Measurements from ENCODE around the gene VSIG2. TPM values are rescaled to one million over a fixed set of nuclear protein-coding genes. Genes with fewer than 3 reads are reported as not detected.
"Not testable (repeated sequence)": the region's sequence is repeated elsewhere in the genome, so short reads cannot be mapped to it uniquely, and the experiment has no call there.

Gene VSIG2
- total and polyA plus RNA-seq, 9 donors: 0.30 to 27.1 (median 1.2) TPM; not detected in 1

DNA sequence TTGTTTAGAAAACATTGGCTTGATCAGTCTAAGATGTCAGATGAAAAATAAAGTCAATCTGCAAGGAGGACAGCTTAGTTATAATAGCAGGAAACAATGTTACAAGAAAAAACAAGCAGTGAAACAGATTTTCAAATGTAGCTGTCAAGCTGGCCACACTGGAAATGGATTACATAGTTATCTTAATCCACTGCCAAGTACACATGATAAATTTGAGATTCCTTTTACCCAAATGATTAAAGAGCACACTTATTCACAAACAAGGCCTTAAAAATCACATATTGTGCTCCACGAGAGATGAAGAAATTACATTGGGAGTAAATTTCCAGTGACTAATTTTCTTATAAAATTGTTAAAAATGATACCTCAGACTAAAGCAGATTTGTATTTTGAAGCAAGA is 27.5 kb upstream of the VSIG2 start:
- Histone ChIP-seq H3K4me3 (no peak overlapping the region), H3K36me3 (no peaks in the 10 kb centered on the region), H3K27me3 (no peaks in the 10 kb centered on the region), H3K4me1 (ENCODE audit: insufficient read depth) (no peaks in the 10 kb centered on the region), H3K9me3 (no peaks in the 10 kb centered on the region), H3K27ac (no peak overlapping the region)
- intact Hi-C loops (cut with DNase I): no loop called here
- no peak for DNase-seq
- TF ChIP-seq, protein P1, sequence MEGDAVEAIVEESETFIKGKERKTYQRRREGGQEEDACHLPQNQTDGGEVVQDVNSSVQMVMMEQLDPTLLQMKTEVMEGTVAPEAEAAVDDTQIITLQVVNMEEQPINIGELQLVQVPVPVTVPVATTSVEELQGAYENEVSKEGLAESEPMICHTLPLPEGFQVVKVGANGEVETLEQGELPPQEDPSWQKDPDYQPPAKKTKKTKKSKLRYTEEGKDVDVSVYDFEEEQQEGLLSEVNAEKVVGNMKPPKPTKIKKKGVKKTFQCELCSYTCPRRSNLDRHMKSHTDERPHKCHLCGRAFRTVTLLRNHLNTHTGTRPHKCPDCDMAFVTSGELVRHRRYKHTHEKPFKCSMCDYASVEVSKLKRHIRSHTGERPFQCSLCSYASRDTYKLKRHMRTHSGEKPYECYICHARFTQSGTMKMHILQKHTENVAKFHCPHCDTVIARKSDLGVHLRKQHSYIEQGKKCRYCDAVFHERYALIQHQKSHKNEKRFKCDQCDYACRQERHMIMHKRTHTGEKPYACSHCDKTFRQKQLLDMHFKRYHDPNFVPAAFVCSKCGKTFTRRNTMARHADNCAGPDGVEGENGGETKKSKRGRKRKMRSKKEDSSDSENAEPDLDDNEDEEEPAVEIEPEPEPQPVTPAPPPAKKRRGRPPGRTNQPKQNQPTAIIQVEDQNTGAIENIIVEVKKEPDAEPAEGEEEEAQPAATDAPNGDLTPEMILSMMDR (IDR thresholded peaks at IDR 0.05): no peak
- TF ChIP-seq POLR2A (IDR thresholded peaks at IDR 0.05) (no peak), EP300 (IDR thresholded peaks at IDR 0.05) (no peak)
- WGBS, 3 donors: 41 to 56% (median 56%) methylated on average over 1 of the region's 1 CpG

DNA sequence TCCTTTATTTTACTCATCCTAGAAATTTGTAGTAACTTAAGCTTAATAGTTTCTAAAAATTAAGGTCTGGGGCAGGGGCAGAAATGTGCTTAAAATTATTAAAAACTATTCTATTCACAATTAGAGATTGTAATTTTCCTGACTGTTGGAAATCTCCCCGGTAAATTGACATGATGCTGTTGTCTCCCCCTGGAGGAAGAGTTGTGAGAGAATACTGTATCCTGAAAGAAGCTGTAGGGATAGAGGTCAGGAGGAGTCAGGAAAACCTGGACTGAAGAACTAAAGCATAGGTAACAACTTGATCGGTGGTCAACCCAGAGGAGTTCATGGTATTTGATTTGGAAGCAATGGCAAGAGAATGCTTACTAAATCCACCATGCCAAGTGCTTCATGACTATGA is 26.2 kb upstream of the VSIG2 start:
- H3K27ac ChIP-seq: no peak overlapping the region
- H3K27me3 ChIP-seq: no peaks in the 10 kb centered on the region
- H3K36me3 ChIP-seq: no peaks in the 10 kb centered on the region
- 87 to 95% (median 90%) methylated on average over 2 of the region's 2 CpGs for WGBS, 3 donors
- no peak overlapping the region for H3K4me3 ChIP-seq
- intact Hi-C loops (cut with DNase I): no loop called here
- no peak for DNase-seq
- H3K4me1 ChIP-seq (ENCODE audit: insufficient read depth): no peaks in the 10 kb centered on the region
- no peak for TF ChIP-seq EP300 (IDR thresholded peaks at IDR 0.05)
- no peaks in the 10 kb centered on the region for H3K9me3 ChIP-seq

DNA sequence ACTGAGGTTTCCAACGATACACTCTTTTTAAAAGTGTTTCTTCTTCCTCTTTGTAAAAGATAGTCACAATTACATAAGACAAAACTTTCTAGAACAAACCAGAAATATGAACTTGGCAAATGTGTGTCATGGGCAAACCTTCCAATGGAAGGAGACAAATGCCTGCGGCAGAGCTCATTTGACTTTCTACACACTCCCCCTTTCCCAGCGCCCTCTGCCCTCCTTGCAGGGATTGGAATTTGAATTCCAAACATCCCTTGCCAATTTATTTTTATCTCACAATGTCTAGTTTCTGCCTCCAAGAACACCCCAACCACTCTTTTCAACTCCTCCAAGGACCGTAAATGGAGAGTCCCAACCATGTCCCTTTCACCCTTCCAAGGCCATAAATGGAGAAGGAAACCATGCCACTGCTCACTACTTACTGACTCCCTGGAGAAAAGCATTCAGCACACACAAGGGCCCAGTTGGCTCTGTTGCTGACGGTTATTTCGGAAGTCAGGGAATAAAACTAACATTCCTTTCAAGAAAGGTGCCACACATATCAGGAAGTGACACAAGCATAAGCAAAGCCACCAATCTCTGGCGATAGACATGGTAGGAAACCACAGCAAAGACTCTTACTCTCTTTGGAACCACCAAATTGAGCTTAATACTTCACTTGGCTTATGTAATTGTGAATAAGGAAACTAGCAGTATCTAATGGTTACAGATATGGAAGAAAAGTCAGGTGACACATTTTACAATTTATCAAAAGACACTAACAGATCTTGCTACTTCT is 25.0 kb upstream of the VSIG2 start:
- DNase-seq: no peak
- 87 to 91% (median 89%) methylated on average over 7 of the region's 7 CpGs for WGBS, 3 donors
- no peaks in the 10 kb centered on the region for H3K4me1 ChIP-seq (ENCODE audit: insufficient read depth)
- intact Hi-C loops (cut with DNase I): no loop called here
- H3K27me3 ChIP-seq: no peaks in the 10 kb centered on the region
- H3K27ac ChIP-seq: no peak overlapping the region
- no peak overlapping the region for H3K4me3 ChIP-seq
- H3K9me3 ChIP-seq: no peaks in the 10 kb centered on the region
- no peaks in the 10 kb centered on the region for H3K36me3 ChIP-seq
- TF ChIP-seq, protein P1 (IDR thresholded peaks at IDR 0.05): no peak
- no peak for TF ChIP-seq EP300 (IDR thresholded peaks at IDR 0.05)
- TF ChIP-seq POLR2A (IDR thresholded peaks at IDR 0.05): no peak

DNA sequence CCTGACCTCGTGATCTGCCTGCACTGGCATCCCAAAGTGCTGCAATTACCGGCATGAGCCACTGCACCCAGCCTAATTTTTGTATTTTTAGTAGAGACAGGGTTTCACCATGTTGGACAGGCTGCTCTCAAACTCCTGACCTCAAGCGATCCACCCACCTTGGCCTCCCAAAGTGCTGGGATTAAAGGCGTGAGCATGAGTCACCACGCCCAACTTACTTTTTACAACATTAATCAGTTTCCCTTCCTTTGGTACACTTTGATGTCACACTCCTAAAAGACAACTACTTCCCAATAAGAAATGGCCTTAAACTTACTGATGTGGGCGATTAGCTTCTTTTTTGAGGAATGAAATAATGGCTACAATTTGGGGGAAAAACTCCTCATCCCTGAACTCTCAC is 18.9 kb upstream of the VSIG2 start:
- H3K36me3 ChIP-seq; H3K27me3 ChIP-seq; H3K4me3 ChIP-seq; H3K27ac ChIP-seq; H3K4me1 ChIP-seq (ENCODE audit: insufficient read depth); intact Hi-C loops (cut with DNase I); H3K9me3 ChIP-seq; DNase-seq: not testable (repeated sequence)
- 95 to 97% (median 95%) methylated on average over 6 of the region's 6 CpGs for WGBS, 3 donors

DNA sequence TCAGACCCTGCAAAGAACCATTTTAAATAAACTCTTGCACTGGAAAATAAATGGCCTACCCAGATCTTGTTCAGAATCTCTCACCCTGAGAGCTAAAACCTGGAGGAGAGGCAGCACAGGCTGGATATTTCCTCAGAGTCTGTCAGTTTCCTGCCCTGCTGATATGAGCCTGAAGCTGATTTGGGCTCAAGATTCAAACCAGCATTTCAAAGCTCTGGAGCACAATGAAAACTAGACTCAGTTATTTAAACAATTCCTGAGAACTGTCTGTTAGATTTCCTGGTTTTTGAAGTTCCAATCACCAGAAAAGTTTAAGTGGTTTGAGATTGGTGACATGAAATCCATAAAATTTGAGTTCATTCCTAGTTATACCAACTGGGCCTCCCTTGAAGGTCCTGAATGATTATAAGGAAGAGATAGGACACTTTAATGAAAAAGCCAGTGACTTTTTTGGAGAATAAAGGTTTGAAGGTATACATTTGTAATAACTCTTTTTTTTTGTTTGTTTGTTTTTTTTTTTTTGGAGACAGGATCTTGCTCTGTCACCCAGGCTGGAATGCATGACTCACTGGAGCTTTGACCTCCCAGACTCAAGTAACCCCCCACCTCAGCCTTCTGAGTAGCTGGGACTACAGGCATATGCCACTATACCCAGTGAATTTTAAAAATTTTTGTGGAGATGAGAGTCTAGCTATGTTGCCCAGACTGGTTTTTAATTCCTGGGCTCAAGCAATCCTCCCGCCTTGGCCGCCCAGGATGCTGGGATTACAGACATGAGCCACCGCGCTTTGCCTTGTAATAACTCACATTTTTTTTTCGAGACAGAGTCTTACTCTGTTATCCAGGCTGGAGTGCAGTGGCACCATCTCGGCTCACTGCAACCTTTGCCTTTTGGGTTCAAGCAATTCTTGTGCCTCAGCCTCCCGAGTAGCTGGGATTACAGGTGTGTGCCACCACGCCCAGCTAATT is 18.0 kb upstream of the VSIG2 start:
- Histone ChIP-seq H3K4me3 (no peak overlapping the region), H3K36me3 (no peaks in the 10 kb centered on the region)
- intact Hi-C loops (cut with DNase I): loop anchor here in 1 of 4 donors (10.0 kb wide), 1 partner anchor 75 kb away; no protein-coding TSS in a partner anchor

More for the DNA sequence above, 18.0 kb upstream of the VSIG2 start:
- 97 to 98% (median 97%) methylated on average over 8 of the region's 8 CpGs for WGBS, 3 donors
- no peak overlapping the region for H3K27ac ChIP-seq
- DNase-seq: no peak
- H3K27me3 ChIP-seq: no peaks in the 10 kb centered on the region
- no peaks in the 10 kb centered on the region for H3K4me1 ChIP-seq (ENCODE audit: insufficient read depth)
- TF ChIP-seq POLR2A (IDR thresholded peaks at IDR 0.05) (no peak), EP300 (IDR thresholded peaks at IDR 0.05) (no peak)
- TF ChIP-seq, protein P1 (IDR thresholded peaks at IDR 0.05): no peak
- no peaks in the 10 kb centered on the region for H3K9me3 ChIP-seq
